ENCODE measurements around the gene PLCB1.

DNA sequence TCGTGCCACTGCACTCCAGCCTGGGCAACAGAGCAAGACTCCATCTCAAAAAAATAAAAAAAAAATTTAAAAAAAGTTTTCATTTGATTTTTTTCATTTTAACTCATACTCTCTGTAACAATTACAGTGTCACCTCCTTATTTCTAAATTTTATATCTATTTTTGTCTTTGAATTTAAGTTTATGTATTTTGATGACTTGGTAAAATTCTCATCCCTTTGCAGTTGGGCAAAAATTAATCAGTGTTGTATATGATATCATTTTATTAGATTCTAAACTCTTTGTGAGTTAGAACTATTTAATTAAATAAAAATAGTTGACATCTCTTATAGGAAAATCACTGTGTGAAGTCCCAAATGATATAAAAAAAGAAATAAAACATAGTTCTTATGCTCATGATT, 270.7 kb downstream of the PLCB1 start:
- TF ChIP-seq, protein P1, sequence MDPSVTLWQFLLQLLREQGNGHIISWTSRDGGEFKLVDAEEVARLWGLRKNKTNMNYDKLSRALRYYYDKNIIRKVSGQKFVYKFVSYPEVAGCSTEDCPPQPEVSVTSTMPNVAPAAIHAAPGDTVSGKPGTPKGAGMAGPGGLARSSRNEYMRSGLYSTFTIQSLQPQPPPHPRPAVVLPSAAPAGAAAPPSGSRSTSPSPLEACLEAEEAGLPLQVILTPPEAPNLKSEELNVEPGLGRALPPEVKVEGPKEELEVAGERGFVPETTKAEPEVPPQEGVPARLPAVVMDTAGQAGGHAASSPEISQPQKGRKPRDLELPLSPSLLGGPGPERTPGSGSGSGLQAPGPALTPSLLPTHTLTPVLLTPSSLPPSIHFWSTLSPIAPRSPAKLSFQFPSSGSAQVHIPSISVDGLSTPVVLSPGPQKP (IDR thresholded peaks at IDR 0.05; ENCODE audit: low read depth, low read length), result no peak
- TF ChIP-seq PBX3 (IDR thresholded peaks at IDR 0.05; ENCODE audit: insufficient replicate concordance, low read depth, low read length) (no peak), CREB1 (IDR thresholded peaks at IDR 0.05; ENCODE audit: low read depth) (no peak), CTCF (IDR thresholded peaks at IDR 0.05 in 2 of 3, conservative IDR thresholded peaks at IDR 0.05 in 1 of 3; ENCODE audit: control insufficient read depth in 2 of 3, extremely low read depth in 1 of 3, insufficient read depth in 1 of 3, low read depth in 3 of 3, low read length in 3 of 3) (no peak), RFX5 (IDR thresholded peaks at IDR 0.05; ENCODE audit: low read depth, low read length) (no peak), ATF7 (IDR thresholded peaks at IDR 0.05; ENCODE audit: low read depth) (no peak)
